ENCODE measurements around the gene NUP210.

Gene NUP210

GRCh38 chr3:13373975-13374586, 46.0 kb downstream of the NUP210 start:
- DNase-seq: no peak

GRCh38 chr3:13372656-13373055, 47.5 kb downstream of the NUP210 start:
- no peak for DNase-seq

GRCh38 chr3:13372126-13372525, 48.0 kb downstream of the NUP210 start:
- DNase-seq: no peak

- DNase-seq: no peak
Observed at GRCh38 chr3:13371100-13372075, 48.7 kb downstream of the NUP210 start.

- DNase-seq: no peak
Observed at GRCh38 chr3:13370609-13371008, 49.5 kb downstream of the NUP210 start.

GRCh38 chr3:13370055-13370454, 50.1 kb downstream of the NUP210 start:
- no peak for DNase-seq

- no peak for DNase-seq
Observed at GRCh38 chr3:13368834-13369233, 51.3 kb downstream of the NUP210 start.

- no peak for DNase-seq
Observed at GRCh38 chr3:13367728-13368127, 52.4 kb downstream of the NUP210 start.

GRCh38 chr3:13365390-13366379, 54.4 kb downstream of the NUP210 start:
- DNase-seq: no peak

- no peak for DNase-seq
Observed at GRCh38 chr3:13364602-13365271, 55.4 kb downstream of the NUP210 start.

GRCh38 chr3:13362551-13362950, 57.6 kb downstream of the NUP210 start:
- no peak for DNase-seq

GRCh38 chr3:13359916-13360315, 60.2 kb downstream of the NUP210 start:
- DNase-seq: no peak

GRCh38 chr3:13358643-13359042, 61.5 kb downstream of the NUP210 start:
- no peak for DNase-seq

- DNase-seq: no peak
Observed at GRCh38 chr3:13358051-13358450, 62.1 kb downstream of the NUP210 start.

GRCh38 chr3:13357074-13357473, 63.0 kb downstream of the NUP210 start:
- DNase-seq: no peak

- DNase-seq: no peak
Observed at GRCh38 chr3:13353936-13354542, 66.1 kb downstream of the NUP210 start.

- DNase-seq: no peak
Observed at GRCh38 chr3:13353506-13353905, 66.6 kb downstream of the NUP210 start.

GRCh38 chr3:13352621-13353131, 67.4 kb downstream of the NUP210 start:
- peak in 2 of 5 experiments; percentile 7 to 12 for DNase-seq

- no peak for DNase-seq
Observed at GRCh38 chr3:13349823-13350222, 70.3 kb downstream of the NUP210 start.

GRCh38 chr3:13348661-13349396, 71.3 kb downstream of the NUP210 start:
- no peak for DNase-seq

- no peak for DNase-seq
Observed at GRCh38 chr3:13348100-13348499, 72.0 kb downstream of the NUP210 start.

All from T-helper 2 cell (primary cell).